Raji (cell line): ENCODE data around the gene DNAAF2.

Experiments used
- POLR2A ChIP-seq: IDR thresholded peaks from 2 replicates; pipeline ENCODE4 v1.6.1; 2011; ENCODE audit warnings: low read depth, low read length, control low read depth; ENCODE audit not compliant: insufficient read depth

Gene DNAAF2

GRCh38 chr14:49594347-49595091 lies 40.5 kb downstream of the DNAAF2 start:
- no peak for TF ChIP-seq POLR2A

GRCh38 chr14:49593016-49593415 lies 42.0 kb downstream of the DNAAF2 start:
- TF ChIP-seq POLR2A = no peak

- TF ChIP-seq POLR2A = no peak
Measured at GRCh38 chr14:49589387-49589786, 45.7 kb downstream of the DNAAF2 start.

- no peak for TF ChIP-seq POLR2A
Measured at GRCh38 chr14:49586673-49587460, 48.2 kb downstream of the DNAAF2 start.

- TF ChIP-seq POLR2A = peak; percentile 89
Measured at GRCh38 chr14:49585803-49586672, 49.0 kb downstream of the DNAAF2 start, which contains the start of gene RPS29. Gene RPS29, minus strand, starts transcription at chr14:49586380. Its CDS starts 34 bp downstream, at chr14:49586346.

GRCh38 chr14:49584058-49584457 lies 51.0 kb downstream of the DNAAF2 start:
- TF ChIP-seq POLR2A = no peak

GRCh38 chr14:49583629-49584028 lies 51.4 kb downstream of the DNAAF2 start:
- TF ChIP-seq POLR2A = no peak

- 0 out of 2 replicates have a peak, but pooled peaks have one; percentile 9 for TF ChIP-seq POLR2A
Measured at GRCh38 chr14:49582113-49582977, 52.7 kb downstream of the DNAAF2 start.

- peak; percentile 6; the same call in 1 of the 2 replicates for TF ChIP-seq POLR2A
Measured at GRCh38 chr14:49581209-49582112, 53.6 kb downstream of the DNAAF2 start.

- TF ChIP-seq POLR2A = no peak
Measured at GRCh38 chr14:49579841-49580240, 55.2 kb downstream of the DNAAF2 start.

GRCh38 chr14:49578141-49578540 lies 56.9 kb downstream of the DNAAF2 start:
- TF ChIP-seq POLR2A = no peak
